A549 (cell line): ENCODE measurements around the gene C10orf88. TPM values are rescaled to one million over a fixed set of nuclear protein-coding genes. Genes with fewer than 3 reads are reported as not detected.
A peak's percentile ranks its signal among the peaks of the same experiment; 100 is the strongest.

Experiments
- ATAC-seq, 2 experiments: fragments of 200-7000 bp in 1 of 2; fragments of >200 bp in 1 of 2; cut with Nextera tagmentation in 1 of 2; cut with Tn5 transposase in 1 of 2; 3 replicates each; pipeline versions ENCODE4 v1.8.0 to v1.9.1; 2018 to 2020; ENCODE audit warnings: mild to moderate bottlenecking in 1 of 2, moderate library complexity in 1 of 2
- CTCF ChIA-PET: fragments of 300-600 bp; sonication (Branson Sonifier 250); formaldehyde crosslinking; extraction: SDS; loops from one replicate; lab custom pipeline; 2021; ENCODE audit warnings: antibody characterized with exemption, inconsistent platforms; lab: Yijun Ruan, JAX
- POLR2A ChIA-PET: fragments of 350-600 bp; formaldehyde crosslinking; extraction: SDS; loops from one replicate; lab custom pipeline; 2021; ENCODE audit warnings: antibody characterized with exemption, inconsistent platforms; lab: Yijun Ruan, JAX
- DNase-seq, 2 experiments: peaks; one replicate each; pipeline versions ENCODE4 v3.0.0 to v3.0.0-alpha.2; 2011 to 2016; ENCODE audit warnings: low read depth in 1 of 2, low spot score in 1 of 2
- FAIRE-seq: peaks from 2 replicates; lab custom pipeline; 2011; peaks lifted over from hg19 to GRCh38; lab: Jason Lieb, UNC
- H3K27ac ChIP-seq, 2 experiments: fragments of >200 bp; sonication (Bioruptor Twin); formaldehyde crosslinking; 3 replicates each; pipeline ENCODE4 v1.5.1; 2016 to 2017
- H3K4me1 ChIP-seq: fragments of >200 bp; sonication (Bioruptor Twin); formaldehyde crosslinking; 3 replicates; pipeline ENCODE4 v1.6.1; 2016
- H3K4me2 ChIP-seq: fragments of >200 bp; sonication (Bioruptor Twin); formaldehyde crosslinking; 3 replicates; pipeline ENCODE4 v1.6.1; 2016
- H3K4me3 ChIP-seq: fragments of >200 bp; sonication (Bioruptor Twin); formaldehyde crosslinking; 3 replicates; pipeline ENCODE4 v1.5.1; 2016
- H3K9me3 ChIP-seq: fragments of >200 bp; sonication (Bioruptor Twin); formaldehyde crosslinking; 3 replicates; pipeline ENCODE4 v1.6.1; 2016
- CHD2 ChIP-seq: fragments of 150-350 bp; IDR thresholded peaks from 2 replicates; pipeline ENCODE4 v1.6.1; 2014; ENCODE audit warnings: low read length; ENCODE audit not compliant: partially characterized antibody
- CHD4 ChIP-seq: fragments of 200-600 bp; sonication (generic); IDR thresholded peaks from 2 replicates; pipeline ENCODE4 v1.6.1; 2016; ENCODE audit warnings: antibody characterized with exemption, mild to moderate bottlenecking, borderline replicate concordance
- ELK1 ChIP-seq: fragments of 150-350 bp; IDR thresholded peaks from 2 replicates; pipeline ENCODE4 v1.6.1; 2014; ENCODE audit warnings: low read depth, mild to moderate bottlenecking, low read length
- ESRRA ChIP-seq: fragments of 150-350 bp; IDR thresholded peaks from 2 replicates; pipeline ENCODE4 v1.6.1; 2014; ENCODE audit warnings: mild to moderate bottlenecking, low read length, borderline replicate concordance
- HES2 ChIP-seq: fragments of >200 bp; sonication (Bioruptor Twin); formaldehyde crosslinking; IDR thresholded peaks from 2 replicates; pipeline ENCODE4 v1.6.1; 2016
- HEYL ChIP-seq: fragments of 250-450 bp; sonication (Bioruptor Pico); IDR thresholded peaks from 2 replicates; pipeline ENCODE4 v1.8.0; 2021; ENCODE audit warnings: mild to moderate bottlenecking, moderate library complexity
- HOXB5 ChIP-seq: fragments of 250-450 bp; sonication (Bioruptor Pico); IDR thresholded peaks from 2 replicates; pipeline ENCODE4 v1.5.0; 2020; ENCODE audit warnings: mild to moderate bottlenecking, moderate library complexity
- JUN ChIP-seq, 2 experiments: fragments of >200 bp; sonication (Bioruptor Twin); formaldehyde crosslinking; IDR thresholded peaks; 2 replicates in 1 of 2; 3 replicates in 1 of 2; pipeline ENCODE4 v1.6.1; 2016 to 2017
- JUNB ChIP-seq: fragments of >200 bp; sonication (Bioruptor Twin); formaldehyde crosslinking; IDR thresholded peaks from 2 replicates; pipeline ENCODE4 v1.6.1; 2016
- MAX ChIP-seq: IDR thresholded peaks from 2 replicates; pipeline ENCODE4 v1.6.1; 2012
- NPAS2 ChIP-seq: fragments of 250-450 bp; sonication (Bioruptor Pico); IDR thresholded peaks from 2 replicates; pipeline ENCODE4 v1.8.0; 2022; ENCODE audit warnings: mild to moderate bottlenecking, moderate library complexity, borderline replicate concordance
- PBX3 ChIP-seq: IDR thresholded peaks from 2 replicates; pipeline ENCODE4 v1.6.1; 2012
- POLR2AphosphoS2 ChIP-seq: conservative IDR thresholded peaks from 2 replicates; pipeline ENCODE4 v1.6.1; 2012; ENCODE audit warnings: low read length, improper control_type of control experiment, inconsistent platforms
- RCOR1 ChIP-seq: fragments of 150-350 bp; IDR thresholded peaks from 2 replicates; pipeline ENCODE4 v1.6.1; 2014; ENCODE audit warnings: antibody characterized with exemption, low read length, low read depth
- RFX5 ChIP-seq: fragments of 450-650 bp; IDR thresholded peaks from 2 replicates; pipeline ENCODE4 v1.7.1; 2014; ENCODE audit warnings: antibody characterized with exemption, mild to moderate bottlenecking, moderate library complexity
- RNF2 ChIP-seq: fragments of 200-600 bp; sonication (generic); IDR thresholded peaks from 2 replicates; pipeline ENCODE4 v1.6.1; 2016; ENCODE audit warnings: low read depth, mild to moderate bottlenecking, antibody characterized with exemption, moderate library complexity, borderline replicate concordance
- SMC3 ChIP-seq: fragments of >200 bp; sonication (Bioruptor Twin); formaldehyde crosslinking; IDR thresholded peaks from 3 replicates; pipeline ENCODE4 v1.6.1; 2018; ENCODE audit warnings: inconsistent platforms
- ZFP36 ChIP-seq: fragments of 450-650 bp; IDR thresholded peaks from 2 replicates; pipeline ENCODE4 v1.6.1; 2014; ENCODE audit warnings: borderline replicate concordance; ENCODE audit not compliant: partially characterized antibody
- WGBS: methylation state at CpG from one replicate; pipeline ENCODE4 v1.1.6; 2017; ENCODE audit errors: missing lambda C conversion rate; 5-methylcytosine and 5-hydroxymethylcytosine counted together
- polyA plus RNA-seq, 4 experiments: library from polyadenylated mRNA; depleted of rRNA in 3 of 4; stranded (reverse); fragments of >200 nt; fragmentation: RNase III in 1 of 4; extraction: RNeasy Plus Mini Kit Qiagen cat#74134 plus additional on column Dnase treatment in 1 of 4; gene quantifications; 2 replicates in 3 of 4; 3 replicates in 1 of 4; pipeline ENCODE4 v1.2.3, GENCODE V29; 2011 to 2017
- TF ChIP-seq, protein P1 (sequence below): fragments of >200 bp; sonication (Bioruptor Twin); formaldehyde crosslinking; IDR thresholded peaks from 3 replicates; pipeline ENCODE4 v1.5.1; 2016
- TF ChIP-seq, protein P2 (sequence below): fragments of 250-450 bp; sonication (Bioruptor Pico); IDR thresholded peaks from 2 replicates; pipeline ENCODE4 v1.5.0; 2021; ENCODE audit warnings: mild to moderate bottlenecking, moderate library complexity, borderline replicate concordance

C10orf88 gene
- polyA plus RNA-seq, 2 of the 4 experiments (the other 2 are of a cell fraction) = 11.0 to 11.9 TPM

- TF ChIP-seq, protein P1, sequence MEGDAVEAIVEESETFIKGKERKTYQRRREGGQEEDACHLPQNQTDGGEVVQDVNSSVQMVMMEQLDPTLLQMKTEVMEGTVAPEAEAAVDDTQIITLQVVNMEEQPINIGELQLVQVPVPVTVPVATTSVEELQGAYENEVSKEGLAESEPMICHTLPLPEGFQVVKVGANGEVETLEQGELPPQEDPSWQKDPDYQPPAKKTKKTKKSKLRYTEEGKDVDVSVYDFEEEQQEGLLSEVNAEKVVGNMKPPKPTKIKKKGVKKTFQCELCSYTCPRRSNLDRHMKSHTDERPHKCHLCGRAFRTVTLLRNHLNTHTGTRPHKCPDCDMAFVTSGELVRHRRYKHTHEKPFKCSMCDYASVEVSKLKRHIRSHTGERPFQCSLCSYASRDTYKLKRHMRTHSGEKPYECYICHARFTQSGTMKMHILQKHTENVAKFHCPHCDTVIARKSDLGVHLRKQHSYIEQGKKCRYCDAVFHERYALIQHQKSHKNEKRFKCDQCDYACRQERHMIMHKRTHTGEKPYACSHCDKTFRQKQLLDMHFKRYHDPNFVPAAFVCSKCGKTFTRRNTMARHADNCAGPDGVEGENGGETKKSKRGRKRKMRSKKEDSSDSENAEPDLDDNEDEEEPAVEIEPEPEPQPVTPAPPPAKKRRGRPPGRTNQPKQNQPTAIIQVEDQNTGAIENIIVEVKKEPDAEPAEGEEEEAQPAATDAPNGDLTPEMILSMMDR = peak; percentile 65
- TF ChIP-seq HOXB5 (peak; percentile 38; the same call in 1 of the 2 replicates), ESRRA (no peak), ZFP36 (no peak), JUN (IDR thresholded peaks at IDR 0.05) (peak; percentile 67 to 94), PBX3 (no peak)
Observed at GRCh38 chr10:122980209-122981065, 26.4 kb upstream of the C10orf88 start, which contains the start of gene PSTK (continued).

DNA sequence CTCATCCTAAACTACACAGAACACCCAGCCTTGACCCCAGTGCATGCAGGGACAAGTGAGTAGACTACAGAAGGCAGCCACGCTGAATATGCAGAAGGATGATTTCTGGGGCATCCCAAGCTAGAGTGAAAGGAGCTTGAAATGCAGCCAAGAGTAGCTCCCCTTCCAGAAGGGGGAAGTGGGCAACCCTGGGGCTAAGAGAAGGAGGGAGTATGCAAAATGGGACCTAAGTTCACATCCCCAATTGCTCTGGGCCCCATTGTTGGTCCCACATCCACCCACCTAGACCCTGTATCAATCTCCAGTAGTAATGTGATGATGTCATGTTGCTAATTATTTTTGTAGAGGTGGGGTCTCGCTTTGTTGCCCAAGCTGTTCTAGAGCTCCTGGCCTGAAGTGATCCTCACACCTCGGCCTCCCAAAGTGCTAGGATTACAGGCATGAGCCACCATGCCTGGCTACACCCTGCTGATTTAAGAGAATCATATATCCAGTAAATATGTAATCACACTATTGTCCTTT is 20.6 kb upstream of the C10orf88 start:
- no peak for FAIRE-seq
- TF ChIP-seq HEYL (CRISPR knock-in tag) = no peak
- no peak for TF ChIP-seq ELK1
- TF ChIP-seq CHD4 = no peak
- TF ChIP-seq MAX = no peak
- no peak for TF ChIP-seq SMC3
- no peak for TF ChIP-seq HES2
- TF ChIP-seq POLR2AphosphoS2 = no peak
- TF ChIP-seq CHD2 = no peak
- TF ChIP-seq RNF2 = no peak
- TF ChIP-seq NPAS2 (CRISPR knock-in tag) = no peak
- TF ChIP-seq, protein P2, sequence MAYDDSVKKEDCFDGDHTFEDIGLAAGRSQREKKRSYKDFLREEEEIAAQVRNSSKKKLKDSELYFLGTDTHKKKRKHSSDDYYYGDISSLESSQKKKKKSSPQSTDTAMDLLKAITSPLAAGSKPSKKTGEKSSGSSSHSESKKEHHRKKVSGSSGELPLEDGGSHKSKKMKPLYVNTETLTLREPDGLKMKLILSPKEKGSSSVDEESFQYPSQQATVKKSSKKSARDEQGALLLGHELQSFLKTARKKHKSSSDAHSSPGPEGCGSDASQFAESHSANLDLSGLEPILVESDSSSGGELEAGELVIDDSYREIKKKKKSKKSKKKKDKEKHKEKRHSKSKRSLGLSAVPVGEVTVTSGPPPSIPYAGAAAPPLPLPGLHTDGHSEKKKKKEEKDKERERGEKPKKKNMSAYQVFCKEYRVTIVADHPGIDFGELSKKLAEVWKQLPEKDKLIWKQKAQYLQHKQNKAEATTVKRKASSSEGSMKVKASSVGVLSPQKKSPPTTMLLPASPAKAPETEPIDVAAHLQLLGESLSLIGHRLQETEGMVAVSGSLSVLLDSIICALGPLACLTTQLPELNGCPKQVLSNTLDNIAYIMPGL = no peak
- TF ChIP-seq, protein P1 = no peak
- TF ChIP-seq JUNB = no peak
- TF ChIP-seq RCOR1 = no peak
- TF ChIP-seq RFX5 = no peak
- Histone ChIP-seq H3K4me3 (no peak overlapping the region), H3K4me1 (0 out of 3 replicates have a peak, but pooled peaks cover 2% of the 10 kb centered on the region), H3K9me3 (no peaks in the 10 kb centered on the region), H3K4me2 (no peak overlapping the region), H3K27ac (no peak overlapping the region)
- ATAC-seq = no peak
- POLR2A ChIA-PET = no interaction called here
- CTCF ChIA-PET = no interaction called here
- no peak for DNase-seq
- 25% methylated on average over 3 of the region's 3 CpGs for WGBS
